Measurements from ENCODE around the gene SLC14A1.

The SLC14A1 gene

GRCh38 chr18:45684341-45685115, 39.5 kb upstream of the SLC14A1 start:
- H3K4me3 ChIP-seq (ENCODE audit: low read length) = no peak overlapping the region
- TF ChIP-seq CTCF (IDR thresholded peaks at IDR 0.05; ENCODE audit: insufficient read depth, low read depth, low read length, missing control alignments) = no peak

GRCh38 chr18:45686891-45687611, 36.9 kb upstream of the SLC14A1 start:
- no peak for TF ChIP-seq CTCF (IDR thresholded peaks at IDR 0.05; ENCODE audit: insufficient read depth, low read depth, low read length, missing control alignments)
- H3K4me3 ChIP-seq (ENCODE audit: low read length) = no peak overlapping the region
- no peak for DNase-seq (ENCODE audit: low read depth)

More at GRCh38 chr18:45684341-45685115, 39.5 kb upstream of the SLC14A1 start:
- DNase-seq (ENCODE audit: low read depth) = peak; percentile 9

DNA sequence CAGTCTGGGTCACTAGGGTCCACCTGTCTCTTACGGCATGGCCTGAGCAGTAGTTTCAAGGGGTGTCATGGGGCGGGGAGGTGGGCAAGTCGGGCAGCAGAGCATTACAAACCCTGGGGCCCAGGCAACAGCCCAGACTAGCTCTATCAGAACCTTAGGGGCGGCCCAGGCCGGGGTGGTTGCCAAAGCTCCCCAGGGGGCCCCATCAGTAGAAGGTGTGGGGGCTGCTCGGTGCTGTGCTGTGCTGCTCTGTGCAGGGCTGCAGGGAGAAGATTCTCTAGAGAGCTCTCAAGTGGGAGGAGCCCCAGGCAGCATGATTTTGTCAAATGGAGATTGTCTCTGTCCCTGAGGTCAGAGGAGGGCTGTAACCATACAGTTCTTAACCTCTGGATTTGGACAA, 36.4 kb upstream of the SLC14A1 start:
- H3K4me3 ChIP-seq (ENCODE audit: low read length) = no peak overlapping the region
- no peak for TF ChIP-seq CTCF (IDR thresholded peaks at IDR 0.05; ENCODE audit: insufficient read depth, low read depth, low read length, missing control alignments)
- DNase-seq (ENCODE audit: low read depth) = no peak

DNA sequence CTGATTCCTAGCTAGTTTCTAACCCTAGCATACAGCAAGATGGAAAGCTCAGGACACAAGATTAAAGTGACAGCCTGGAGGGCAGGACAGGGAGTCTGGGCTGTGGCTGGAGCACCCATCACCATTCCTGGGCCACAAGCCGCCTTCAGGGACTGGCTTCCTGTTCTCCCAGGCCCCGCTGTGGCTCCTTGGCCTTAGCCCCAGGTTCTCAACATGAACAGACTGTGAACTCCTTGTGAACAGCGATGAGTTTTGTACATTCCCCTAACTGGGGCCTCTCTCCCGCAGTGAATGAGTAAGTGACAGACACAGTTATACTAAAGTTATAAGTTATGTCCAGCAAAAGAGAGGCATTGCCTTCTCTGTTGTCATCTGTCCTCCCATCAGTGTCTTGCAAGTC, 35.9 kb upstream of the SLC14A1 start:
- no peak for TF ChIP-seq CTCF (IDR thresholded peaks at IDR 0.05; ENCODE audit: insufficient read depth, low read depth, low read length, missing control alignments)
- H3K4me3 ChIP-seq (ENCODE audit: low read length) = no peak overlapping the region
- no peak for DNase-seq (ENCODE audit: low read depth)

GRCh38 chr18:45688833-45689232, 35.1 kb upstream of the SLC14A1 start:
- no peak overlapping the region for H3K4me3 ChIP-seq (ENCODE audit: low read length)
- no peak for TF ChIP-seq CTCF (IDR thresholded peaks at IDR 0.05; ENCODE audit: insufficient read depth, low read depth, low read length, missing control alignments)
- no peak for DNase-seq (ENCODE audit: low read depth)

- H3K4me3 ChIP-seq (ENCODE audit: low read length) = no peak overlapping the region
- no peak for TF ChIP-seq CTCF (IDR thresholded peaks at IDR 0.05; ENCODE audit: insufficient read depth, low read depth, low read length, missing control alignments)
Observed at GRCh38 chr18:45689396-45689795, 34.6 kb upstream of the SLC14A1 start.

More at GRCh38 chr18:45689396-45689795, 34.6 kb upstream of the SLC14A1 start:
- DNase-seq (ENCODE audit: low read depth) = no peak
